A549 (cell line): ENCODE data around the gene KLHL35.

ENCODE experiments used
- CEBPB ChIP-seq, 2 experiments: fragments of >200 bp in 1 of 2; sonication (Bioruptor Twin) in 1 of 2; formaldehyde crosslinking in 1 of 2; IDR thresholded peaks; 2 replicates each; pipeline ENCODE4 v1.6.1; 2012 to 2016
- CHD2 ChIP-seq: fragments of 150-350 bp; IDR thresholded peaks from 2 replicates; pipeline ENCODE4 v1.6.1; 2014; ENCODE audit warnings: low read length; ENCODE audit not compliant: partially characterized antibody
- EP300 ChIP-seq, 2 experiments: fragments of >200 bp; sonication (Bioruptor Twin); formaldehyde crosslinking; IDR thresholded peaks; 2 replicates in 1 of 2; 3 replicates in 1 of 2; pipeline ENCODE4 v1.6.1; 2016 to 2017
- FOXS1 ChIP-seq: fragments of 250-450 bp; sonication (Bioruptor Pico); IDR thresholded peaks from 2 replicates; pipeline ENCODE4 v1.5.0; 2020; ENCODE audit warnings: mild to moderate bottlenecking, moderate library complexity
- MAFK ChIP-seq: fragments of 450-650 bp; IDR thresholded peaks from 2 replicates; pipeline ENCODE4 v1.6.1; 2014; ENCODE audit not compliant: partially characterized antibody
- MAZ ChIP-seq: fragments of 150-350 bp; IDR thresholded peaks from 2 replicates; pipeline ENCODE4 v1.6.1; 2014; ENCODE audit warnings: antibody characterized with exemption, low read depth, low read length, borderline replicate concordance
- NR3C1 ChIP-seq: fragments of >200 bp; sonication (Bioruptor Twin); formaldehyde crosslinking; IDR thresholded peaks from 3 replicates; pipeline ENCODE4 v1.6.1; 2017
- PHF8 ChIP-seq: fragments of 200-600 bp; sonication (generic); IDR thresholded peaks from 2 replicates; pipeline ENCODE4 v1.6.1; 2016; ENCODE audit warnings: low read depth, mild to moderate bottlenecking, antibody characterized with exemption, moderate library complexity, borderline replicate concordance
- POLR2A ChIP-seq: IDR thresholded peaks from 2 replicates; pipeline ENCODE4 v1.6.1; 2012; ENCODE audit warnings: mild to moderate bottlenecking, low read length
- POLR2AphosphoS2 ChIP-seq: conservative IDR thresholded peaks from 2 replicates; pipeline ENCODE4 v1.6.1; 2012; ENCODE audit warnings: low read length, improper control_type of control experiment, inconsistent platforms
- REST ChIP-seq: fragments of 200-600 bp; sonication (generic); IDR thresholded peaks from 2 replicates; pipeline ENCODE4 v1.6.1; 2016; ENCODE audit warnings: antibody characterized with exemption, mild to moderate bottlenecking, moderate library complexity
- SMC3 ChIP-seq: fragments of >200 bp; sonication (Bioruptor Twin); formaldehyde crosslinking; IDR thresholded peaks from 3 replicates; pipeline ENCODE4 v1.6.1; 2018; ENCODE audit warnings: inconsistent platforms
- TF ChIP-seq, protein P1 (sequence below): fragments of >200 bp; sonication (Bioruptor Twin); formaldehyde crosslinking; IDR thresholded peaks from 3 replicates; pipeline ENCODE4 v1.5.1; 2016

- TF ChIP-seq POLR2A (no peak), NR3C1 (no peak), CEBPB (IDR thresholded peaks at IDR 0.05) (no peak), SMC3 (no peak), CHD2 (no peak), FOXS1 (no peak), REST (no peak), MAZ (no peak), EP300 (IDR thresholded peaks at IDR 0.05) (no peak), MAFK (no peak), PHF8 (no peak), POLR2AphosphoS2 (no peak)
- TF ChIP-seq, protein P1, sequence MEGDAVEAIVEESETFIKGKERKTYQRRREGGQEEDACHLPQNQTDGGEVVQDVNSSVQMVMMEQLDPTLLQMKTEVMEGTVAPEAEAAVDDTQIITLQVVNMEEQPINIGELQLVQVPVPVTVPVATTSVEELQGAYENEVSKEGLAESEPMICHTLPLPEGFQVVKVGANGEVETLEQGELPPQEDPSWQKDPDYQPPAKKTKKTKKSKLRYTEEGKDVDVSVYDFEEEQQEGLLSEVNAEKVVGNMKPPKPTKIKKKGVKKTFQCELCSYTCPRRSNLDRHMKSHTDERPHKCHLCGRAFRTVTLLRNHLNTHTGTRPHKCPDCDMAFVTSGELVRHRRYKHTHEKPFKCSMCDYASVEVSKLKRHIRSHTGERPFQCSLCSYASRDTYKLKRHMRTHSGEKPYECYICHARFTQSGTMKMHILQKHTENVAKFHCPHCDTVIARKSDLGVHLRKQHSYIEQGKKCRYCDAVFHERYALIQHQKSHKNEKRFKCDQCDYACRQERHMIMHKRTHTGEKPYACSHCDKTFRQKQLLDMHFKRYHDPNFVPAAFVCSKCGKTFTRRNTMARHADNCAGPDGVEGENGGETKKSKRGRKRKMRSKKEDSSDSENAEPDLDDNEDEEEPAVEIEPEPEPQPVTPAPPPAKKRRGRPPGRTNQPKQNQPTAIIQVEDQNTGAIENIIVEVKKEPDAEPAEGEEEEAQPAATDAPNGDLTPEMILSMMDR: no peak
These were observed 24.1 kb downstream of the KLHL35 start for GRCh38 chr11:75408957-75409219.
